ENCODE measurements around the gene BEGAIN.

Gene BEGAIN

DNA sequence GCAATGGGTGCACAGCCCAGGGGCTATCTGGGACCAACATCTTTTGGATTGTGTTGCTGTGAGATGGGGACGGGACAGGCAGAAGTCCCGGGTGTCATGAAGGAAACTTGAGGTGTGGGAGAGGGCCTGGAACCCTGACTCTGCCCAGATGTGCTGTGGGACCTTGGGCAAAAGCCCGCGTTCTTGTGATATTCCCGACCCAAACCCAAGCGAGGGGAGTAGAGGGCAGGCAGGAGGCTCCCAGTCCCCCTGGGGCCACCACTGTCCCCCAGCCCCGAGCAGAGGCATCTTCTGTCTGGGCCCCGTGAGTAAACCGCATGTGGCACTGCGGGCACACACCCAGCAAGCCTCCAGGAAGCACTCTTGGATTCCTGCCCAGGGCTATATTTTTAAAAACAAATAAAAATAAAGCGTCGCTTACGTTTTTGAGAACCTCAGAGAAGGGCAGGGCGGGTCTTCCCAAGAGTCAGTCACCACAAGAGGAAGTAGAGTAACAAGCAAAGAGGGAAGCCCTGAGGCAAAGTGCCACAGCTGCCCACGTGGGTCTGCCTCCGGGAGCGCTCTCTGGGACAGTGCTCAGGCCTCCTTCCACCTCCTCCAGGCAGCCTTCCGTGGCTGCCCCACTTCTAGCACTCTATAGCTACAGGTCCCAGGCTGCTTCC is 39.5 kb downstream of the BEGAIN start:
- DNase-seq, result peak; percentile 82

DNA sequence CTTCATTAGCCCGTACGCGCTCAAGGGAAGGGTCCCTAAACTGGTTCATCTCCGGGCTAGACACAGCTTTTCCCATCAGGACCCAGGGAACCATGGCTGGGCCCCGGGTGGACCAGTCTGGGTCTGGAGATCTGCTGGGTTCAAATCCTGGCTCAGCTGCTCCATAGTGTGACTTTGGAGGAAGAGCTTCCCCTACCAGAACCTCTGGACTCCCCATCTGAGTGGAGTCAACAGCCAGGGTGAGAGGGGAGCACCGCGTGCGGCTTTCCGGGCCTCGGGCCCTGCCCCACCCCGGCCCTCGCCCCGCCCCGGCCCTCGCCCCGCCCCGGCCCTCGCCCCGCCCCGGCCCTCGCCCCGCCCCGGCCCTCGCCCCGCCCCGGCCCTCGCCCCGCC is 41.2 kb downstream of the BEGAIN start:
- peak; percentile 37 for DNase-seq

DNA sequence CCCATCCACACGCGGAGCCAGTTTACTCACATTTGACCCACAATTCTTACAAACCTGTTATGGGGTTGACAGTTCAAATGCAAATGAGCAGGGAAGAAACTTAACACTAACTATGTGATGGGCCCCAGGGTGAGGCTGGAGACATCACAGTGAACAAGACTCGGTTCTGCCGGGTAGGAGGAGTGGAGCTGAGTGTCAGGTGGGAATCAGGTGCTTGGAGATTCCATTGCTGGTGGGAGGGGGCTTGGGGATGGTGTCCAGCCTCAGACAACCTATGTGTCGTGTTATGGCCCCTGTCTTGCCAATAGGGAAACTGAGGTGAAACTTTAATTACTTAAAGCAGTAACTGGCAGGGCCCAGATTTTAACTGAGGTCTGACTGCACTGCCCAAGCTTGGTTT is 41.9 kb downstream of the BEGAIN start:
- DNase-seq, result no peak

DNA sequence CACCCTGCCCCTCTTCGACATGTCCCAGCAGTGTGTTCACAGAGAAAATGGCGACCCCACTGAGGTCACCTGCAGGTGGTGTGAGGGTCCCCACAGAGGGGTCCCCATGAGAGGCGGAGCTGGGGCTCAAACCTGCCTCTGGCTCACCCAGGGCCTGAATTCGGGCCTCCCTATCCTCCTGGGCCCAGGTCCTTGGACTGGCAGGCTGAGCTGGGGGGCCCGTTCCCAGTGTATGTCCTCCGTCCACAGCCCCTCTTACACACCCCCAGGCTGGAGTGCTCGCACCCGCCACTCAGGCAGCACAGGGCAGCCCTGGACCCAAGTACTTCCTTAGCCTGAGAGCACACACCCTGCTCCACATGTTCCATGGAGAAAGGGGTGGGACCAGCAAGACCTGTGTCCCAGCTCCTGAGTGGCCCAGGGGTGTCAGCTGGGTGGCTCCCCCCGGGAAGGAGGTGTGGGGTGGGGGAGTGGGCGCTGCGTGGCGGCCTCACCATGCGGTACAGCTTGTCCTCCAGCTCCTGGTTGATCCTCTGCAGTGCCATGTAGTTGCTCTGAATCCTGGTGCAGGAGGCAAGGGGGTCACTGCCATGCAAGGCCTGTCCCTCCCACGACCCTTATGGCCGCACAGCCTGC is 42.6 kb downstream of the BEGAIN start:
- no peak for DNase-seq

DNA sequence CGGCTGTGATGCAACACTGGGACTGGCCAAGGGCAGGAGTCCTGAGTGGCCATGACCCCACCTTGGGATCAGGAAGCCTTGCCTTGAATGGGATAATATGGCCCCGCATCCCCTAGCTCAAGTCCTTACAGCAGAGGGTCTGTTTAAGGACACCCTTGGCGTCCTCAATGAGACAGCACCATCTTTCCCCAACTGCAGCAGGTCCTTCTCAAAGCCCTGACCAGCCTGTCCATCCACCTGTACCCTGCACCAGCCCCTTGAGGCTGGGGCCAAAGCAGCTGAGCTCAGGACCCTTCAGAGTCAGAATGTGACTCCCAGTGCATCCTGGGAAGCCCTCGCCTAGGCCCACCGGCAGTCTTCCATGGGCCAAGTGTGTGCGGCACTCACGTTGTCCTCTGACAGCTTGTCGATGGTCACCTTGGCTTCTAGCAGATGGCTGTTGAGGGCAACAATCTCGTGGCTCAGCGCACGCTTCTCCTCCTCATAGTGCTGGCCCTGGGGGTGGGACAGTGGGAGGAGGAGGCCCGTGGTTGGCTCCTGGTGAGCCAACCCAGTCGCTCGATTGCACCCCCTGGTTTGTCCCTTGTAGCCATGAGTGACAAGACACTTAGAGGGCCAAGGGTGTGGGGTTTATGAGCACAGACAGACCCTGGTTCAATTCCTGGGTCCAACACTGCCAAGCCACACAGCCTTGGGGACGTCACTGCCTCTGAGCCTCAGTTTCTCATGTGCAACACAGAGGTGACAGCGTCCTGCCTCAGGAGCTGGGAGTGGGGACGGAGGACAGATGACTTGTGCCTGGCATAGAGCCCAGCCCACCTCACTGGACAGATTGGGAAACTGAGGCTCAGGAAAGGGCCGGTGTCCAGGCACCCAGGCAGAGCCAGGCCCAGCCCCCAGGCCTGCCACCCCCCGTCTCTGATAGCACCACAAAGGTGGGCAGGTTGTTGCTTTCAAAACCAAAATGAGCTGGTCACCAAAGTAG is 43.5 kb downstream of the BEGAIN start:
- no peak for DNase-seq

DNA sequence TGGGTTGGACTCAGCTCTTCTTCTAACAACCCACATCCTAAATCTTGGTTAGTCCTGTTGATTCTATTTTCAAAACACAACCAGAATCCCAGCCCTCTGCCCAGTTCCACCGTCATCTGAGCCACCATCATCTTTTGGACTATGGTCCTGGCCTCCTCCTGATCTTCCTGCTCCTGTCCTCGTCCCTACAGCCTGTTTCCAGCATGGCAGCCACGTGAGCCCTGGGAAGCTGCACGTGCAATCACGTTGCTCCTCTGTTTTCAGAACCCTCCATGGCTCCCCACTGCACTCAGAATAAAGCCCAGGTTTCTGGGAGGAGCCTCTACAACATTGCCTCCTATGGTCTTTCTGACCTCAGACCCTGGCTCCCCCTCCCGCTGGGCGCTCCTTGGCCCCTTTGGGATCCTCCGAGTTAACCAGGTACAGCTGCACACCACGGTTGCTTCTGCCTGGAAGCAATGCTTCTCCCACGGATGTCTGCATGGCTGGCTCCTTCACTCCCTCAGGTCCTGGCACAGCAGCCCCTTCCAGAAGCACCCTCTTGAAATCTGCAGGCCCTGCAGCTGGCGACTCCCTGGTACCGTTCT is 44.5 kb downstream of the BEGAIN start:
- no peak for DNase-seq

DNA sequence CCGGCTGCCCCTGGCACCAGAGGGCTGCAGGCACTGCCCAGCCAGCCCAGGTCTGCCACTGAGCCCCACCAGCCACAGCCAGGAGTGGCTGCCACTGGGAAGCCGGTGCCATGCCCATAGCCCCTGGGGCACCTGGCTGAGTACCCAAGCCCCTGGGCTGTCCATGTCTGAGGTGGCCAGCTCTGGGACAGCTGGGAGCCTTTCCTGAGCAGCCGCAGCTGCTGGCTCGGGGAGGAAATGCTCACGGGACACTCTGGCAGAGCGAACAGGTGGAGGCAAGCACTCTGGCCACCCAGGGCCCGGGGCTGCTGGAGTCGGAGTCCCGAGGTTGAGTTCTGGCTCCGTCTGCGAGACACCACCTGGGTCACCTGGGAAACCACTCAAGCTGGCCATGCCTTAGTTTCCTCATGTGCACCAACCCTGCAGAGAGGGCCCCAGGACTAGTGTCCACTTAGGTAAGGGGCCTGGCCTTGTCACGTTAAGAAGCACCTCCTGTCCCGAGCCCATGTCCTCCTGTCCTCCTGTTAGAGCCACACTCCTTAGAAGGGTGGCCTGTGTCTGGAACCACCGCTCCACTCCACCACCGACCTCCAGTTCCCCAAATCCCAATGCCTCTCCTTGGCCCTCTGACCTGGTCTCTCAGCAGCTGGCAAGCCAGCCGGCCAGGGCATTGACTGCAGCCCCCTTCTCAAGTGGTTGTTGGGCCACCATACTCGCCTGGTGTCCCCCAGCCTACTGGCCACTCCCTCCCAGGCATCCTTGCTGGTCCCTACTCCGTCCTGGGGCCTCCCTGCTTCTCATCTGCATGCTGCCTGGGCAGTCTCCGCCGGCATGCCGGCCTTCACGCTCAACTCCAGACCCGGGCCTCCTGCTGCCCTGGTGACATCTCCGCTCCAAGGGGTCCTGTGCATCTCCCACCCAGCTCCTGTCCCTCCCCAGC is 45.3 kb downstream of the BEGAIN start:
- no peak for DNase-seq

DNA sequence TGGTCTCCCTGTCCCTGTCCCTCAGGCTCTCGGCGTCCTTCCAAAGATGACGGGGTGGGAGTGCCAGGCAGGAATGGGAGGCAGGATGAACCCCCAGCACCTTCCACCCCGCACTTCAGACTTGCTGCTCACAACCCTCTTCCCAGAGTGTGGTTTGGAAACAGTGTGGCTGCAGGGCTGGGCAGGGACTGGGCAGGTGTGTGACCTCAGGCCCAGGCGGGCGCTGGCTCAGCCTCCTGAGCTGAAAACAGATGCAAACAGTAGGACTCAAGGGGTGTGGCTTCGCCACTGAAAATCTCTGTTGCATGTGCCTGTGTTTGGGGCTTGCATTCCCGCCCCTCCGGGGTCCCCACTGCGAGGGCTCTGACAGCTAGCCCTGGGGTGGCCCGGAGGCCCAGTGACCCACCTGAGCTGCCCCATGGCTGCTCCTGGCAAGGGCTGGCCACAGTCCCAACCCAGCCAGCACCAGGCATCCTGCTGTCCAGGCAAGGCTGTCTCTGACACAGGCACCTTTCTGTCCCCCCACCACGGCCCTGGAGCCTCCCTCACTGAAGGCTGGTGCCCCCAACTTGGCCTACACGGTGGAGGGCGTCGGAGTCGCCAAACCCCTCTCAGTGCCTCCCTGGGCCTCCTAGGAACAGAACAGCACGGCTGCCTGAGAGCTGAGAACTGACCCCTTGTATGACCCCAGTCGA is 46.1 kb downstream of the BEGAIN start:
- no peak for DNase-seq

DNA sequence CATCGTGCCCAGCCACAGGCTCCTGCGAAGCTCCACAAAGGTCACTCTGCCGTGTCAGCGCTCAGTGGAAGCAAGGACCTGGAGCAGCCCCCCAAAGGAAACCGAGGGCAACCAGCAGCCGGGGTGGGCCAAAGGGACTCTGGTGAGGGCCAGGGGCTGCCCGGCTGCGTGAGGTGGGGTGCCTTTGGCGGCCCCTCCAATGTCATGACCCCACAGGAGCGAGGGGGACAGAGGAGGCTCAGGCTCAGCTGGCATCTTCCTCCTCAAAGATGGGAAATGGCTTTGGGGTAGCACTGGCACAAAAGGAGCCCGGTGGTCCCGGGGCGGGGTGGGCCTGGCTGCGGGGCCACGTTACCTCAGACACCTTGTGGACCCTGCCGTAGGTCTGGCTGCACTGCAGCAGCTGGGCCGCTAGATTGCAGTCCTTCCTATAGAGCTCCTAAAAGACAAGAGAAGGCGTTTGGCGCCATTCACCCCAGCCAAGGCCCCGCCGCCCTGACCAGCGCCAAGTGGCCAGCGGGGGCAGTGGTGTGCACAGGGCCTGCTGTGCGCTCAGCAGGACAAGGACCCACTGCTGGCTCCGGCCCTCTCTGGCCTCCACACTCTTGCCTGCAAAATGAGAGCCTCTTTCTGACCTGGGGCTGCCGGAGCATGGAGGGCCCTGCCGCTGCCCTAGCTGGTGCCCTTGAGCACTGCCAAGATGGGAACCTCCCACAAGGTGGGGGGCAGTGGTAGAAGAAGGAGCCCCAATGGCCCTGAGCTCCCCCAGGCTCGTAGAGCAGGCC is 46.9 kb downstream of the BEGAIN start:
- DNase-seq, result no peak

DNA sequence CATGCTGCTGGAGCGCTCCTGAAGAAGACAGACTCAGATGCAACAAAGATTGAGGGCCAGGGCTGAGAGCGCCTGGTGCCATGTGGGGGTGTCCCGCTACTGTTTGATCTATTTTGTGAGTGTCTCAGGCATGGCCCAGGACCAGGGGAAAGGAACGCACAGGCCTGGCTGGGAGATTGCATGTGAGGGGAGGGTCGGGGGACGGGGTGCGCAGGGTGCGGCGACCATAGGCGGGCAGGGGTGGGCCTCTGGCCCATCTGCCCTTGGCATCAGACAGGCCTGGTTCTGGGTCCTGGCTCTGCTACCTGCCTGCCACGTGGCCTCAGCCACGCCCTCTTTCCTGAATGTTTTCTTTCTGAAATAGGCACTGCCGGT is 47.5 kb downstream of the BEGAIN start:
- DNase-seq, result no peak

DNA sequence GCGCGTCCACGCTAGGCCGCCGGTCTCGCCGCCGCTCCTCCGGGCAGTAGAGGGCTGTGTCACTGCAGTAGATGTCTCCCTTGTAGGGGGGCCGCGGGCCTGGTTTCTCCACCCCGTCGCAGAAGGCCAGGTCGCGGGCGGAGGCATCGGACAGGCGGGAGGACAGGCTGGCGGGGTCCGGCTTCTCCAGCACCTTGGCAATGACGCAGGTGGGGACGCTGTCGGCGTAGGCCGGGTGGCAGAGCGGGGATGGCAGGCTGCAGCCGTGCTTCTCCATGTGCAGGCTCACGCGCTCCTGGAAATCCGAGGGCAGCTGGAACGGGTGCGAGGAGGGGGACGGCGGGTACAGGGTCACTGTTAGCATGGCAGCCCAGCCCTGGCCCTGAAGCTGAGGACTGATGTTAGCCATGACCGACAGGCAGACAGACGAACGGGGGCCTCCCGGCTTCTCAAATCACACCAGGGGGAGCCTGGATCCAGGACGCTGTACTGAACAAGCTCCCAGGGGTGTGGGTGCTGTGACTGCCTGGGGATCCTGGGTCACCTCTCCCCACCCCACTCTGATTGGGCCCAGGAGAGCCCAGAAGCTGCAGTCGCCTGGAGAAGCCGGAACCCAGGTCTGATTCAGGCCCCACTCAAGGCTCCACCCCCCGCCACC is 48.1 kb downstream of the BEGAIN start:
- DNase-seq, result no peak

DNA sequence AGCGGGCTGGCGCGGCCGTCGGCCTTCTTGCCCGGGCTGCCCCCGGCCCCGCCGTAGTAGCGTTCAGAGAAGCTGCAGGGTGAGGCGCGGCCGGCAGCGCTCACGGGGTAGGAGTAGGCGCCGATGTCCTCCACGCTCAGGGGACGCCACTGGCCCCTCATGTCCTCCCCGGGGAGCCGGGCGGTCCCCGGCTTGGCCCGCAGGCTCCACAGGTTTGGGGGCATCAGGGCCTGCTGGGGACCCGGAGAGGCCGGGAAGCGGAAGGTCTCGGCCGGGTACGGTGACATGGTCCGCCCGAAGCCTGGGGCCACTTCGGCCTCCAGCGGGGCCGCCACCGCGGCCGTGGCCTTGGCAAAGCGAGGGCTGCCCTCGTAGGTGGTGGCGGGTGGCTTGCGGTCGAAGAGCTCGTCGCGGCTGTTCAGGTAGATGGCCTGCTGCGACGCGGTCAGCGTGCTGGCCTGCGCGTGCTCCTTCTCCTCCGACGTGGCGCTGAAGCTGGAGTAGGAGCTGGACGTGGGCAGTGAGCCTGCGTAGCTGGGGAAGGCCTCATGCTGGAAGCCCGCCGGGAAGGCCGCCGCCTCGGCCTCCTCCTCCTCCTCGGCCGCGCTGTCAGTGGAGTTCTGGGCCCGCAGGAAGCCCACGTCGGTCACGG is 48.7 kb downstream of the BEGAIN start:
- no peak for DNase-seq

DNA sequence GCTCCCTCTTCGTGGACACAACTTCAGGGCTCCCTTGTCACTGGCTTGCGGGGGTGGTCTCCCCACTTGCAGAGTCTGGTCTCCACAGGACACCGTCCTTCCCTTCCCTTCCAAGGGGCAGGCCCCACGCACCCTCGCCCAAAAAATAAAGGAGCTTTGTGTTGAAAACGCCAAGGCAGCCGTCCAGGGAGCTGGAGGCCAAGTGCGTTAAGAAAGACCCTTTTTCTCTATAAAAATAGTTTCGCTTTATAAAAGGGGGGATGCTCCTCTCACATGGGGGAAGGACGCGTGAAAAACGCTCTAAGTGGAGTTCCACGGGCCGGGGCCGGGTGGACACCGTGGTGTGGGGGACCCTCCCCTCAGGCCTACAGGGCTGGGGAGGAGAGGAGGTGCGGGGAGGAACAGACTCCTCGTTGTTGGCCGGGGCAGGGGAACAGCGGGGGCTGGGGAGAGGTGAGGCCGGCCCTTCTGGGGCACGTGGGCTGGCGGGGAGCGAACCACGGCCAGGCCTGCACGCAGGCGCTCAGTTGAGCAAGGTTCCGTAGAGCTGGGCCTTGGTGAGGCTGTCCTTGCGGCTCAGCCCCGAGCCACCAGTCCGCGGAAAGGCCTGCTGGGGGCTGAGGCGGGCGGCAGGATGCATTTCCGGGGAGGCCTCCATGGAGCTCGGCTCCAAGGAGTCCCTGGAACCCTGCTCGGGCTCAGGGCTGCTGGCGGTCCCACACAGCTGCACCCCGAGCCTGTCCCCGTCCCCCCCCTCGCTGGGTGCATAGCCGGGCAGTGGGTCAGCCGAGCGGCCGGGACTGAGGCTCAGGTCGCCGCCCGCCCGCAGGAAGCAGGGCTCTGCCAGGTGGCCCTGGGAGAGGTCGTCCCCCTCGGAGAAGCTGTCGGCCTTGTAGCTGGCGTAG is 49.5 kb downstream of the BEGAIN start:
- DNase-seq, result no peak

DNA sequence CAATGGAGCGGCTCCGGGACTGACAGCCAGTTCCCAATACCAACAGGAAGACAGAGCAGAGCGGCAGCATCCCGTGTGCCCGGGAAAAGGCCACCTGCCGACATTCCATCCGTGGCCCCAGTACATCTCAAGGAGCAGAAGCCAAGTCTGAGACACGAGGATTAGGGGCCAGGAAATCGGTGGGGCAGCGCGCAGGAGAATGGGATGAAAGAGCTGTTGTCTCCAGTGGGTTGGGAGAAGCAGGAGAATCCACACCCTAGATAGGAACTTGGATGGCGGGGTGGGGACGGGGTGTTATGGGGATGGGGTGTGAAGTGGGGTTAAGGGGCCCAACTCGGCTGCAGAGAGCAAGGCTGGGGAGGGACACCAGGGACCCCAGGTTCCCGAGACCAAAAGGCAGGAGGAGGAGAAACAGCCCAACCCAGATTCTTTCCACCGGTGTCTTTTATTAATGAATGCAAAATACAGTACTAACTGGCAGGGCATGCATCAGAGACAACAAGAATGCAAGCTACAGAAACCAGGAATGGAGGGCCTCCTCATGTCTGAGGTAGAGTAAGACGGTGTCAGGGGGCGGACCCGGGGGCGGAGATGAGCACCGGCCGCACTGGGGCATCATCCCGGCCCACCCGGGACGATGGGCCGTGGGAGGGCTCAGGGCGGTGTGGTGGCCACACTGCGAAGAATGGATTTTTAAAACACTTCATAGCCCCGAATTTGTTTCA is 50.3 kb downstream of the BEGAIN start:
- DNase-seq, result no peak

DNA sequence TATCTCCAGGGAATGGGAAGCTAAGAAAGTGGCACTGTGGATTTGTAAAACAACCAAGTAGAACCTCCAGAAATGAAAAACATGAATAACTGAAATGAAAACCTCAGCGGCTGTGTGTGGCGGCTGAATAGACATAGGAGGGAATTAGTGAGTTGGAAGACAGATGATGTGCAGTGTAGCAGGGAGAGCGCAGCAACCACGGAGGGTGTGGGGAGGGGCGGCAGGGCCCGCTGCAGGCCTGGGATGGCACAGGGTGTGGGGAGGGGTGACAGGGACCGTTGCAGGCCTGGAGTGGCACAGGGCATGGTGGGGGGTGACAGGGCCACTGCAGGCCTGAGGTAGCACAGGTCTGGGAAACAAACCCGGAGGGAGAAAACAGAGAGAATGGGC is 51.1 kb downstream of the BEGAIN start:
- no peak for DNase-seq

DNA sequence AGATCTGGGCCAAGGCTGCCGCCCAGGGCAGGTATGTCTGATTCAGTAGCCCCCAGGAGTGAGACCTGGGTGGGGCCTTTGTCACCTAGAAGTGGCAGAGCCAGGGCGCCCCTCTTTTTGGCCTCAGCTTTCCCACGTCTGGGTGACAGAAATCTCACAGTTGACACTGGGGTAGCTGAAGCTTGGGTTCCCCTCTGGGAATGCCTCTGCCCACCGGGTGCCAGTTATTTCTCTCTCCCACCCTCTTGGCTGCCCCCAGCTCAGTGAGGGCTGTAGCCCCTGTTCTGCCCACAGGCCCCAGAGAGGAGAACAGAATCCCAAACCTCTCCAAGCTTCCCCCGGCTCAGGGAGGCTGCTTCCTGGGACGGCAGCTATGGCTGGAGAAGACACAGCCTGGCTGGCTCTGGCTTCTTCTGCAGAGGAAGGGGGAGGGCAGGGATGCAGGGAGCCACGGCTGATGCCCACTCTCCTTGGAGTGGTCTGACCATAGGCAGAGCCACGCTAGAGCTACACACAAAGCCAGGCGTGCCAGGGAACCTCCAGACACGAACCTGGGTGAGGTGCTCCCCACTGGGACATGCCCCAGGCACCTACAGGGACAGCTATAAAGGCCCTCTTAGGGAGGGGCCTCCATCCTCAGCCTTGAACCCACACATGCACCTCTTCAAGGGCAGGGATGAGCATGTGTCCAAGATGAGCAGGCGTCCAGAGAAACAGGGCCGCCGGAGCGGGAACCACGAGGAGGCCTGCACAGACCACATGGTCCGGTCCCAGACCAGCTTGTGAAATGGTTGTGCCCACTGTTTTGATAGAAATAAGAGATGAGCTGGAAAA is 51.7 kb downstream of the BEGAIN start:
- no peak for DNase-seq
